HG02798 (cell line): Measurements from ENCODE around the gene CERS3.

Source experiments
- ATAC-seq: cut with Tn5 transposase; IDR thresholded peaks from one replicate; pipeline ENCODE4 v1.9.1; 2021; ENCODE audit warnings: mild to moderate bottlenecking; ENCODE audit not compliant: unreplicated experiment, poor library complexity

The CERS3 gene

GRCh38 chr15:100528833-100529428, at the start of gene CERS3:
Gene CERS3 (minus strand): TSS chr15:100528950. CDS start chr15:100501849, 27,101 bp downstream.
- no peak for ATAC-seq

- no peak for ATAC-seq
Observed at GRCh38 chr15:100573526-100573925, 44.8 kb upstream of the CERS3 start.

GRCh38 chr15:100572362-100572983, 43.7 kb upstream of the CERS3 start:
- no peak for ATAC-seq

GRCh38 chr15:100571592-100572167, 42.9 kb upstream of the CERS3 start:
- ATAC-seq = no peak

GRCh38 chr15:100570735-100571313, 42.1 kb upstream of the CERS3 start:
- no peak for ATAC-seq

GRCh38 chr15:100570275-100570674, 41.5 kb upstream of the CERS3 start:
- ATAC-seq = no peak

- ATAC-seq = no peak
Observed at GRCh38 chr15:100569391-100569790, 40.6 kb upstream of the CERS3 start.

- no peak for ATAC-seq
Observed at GRCh38 chr15:100566850-100567628, 38.3 kb upstream of the CERS3 start.

- ATAC-seq = no peak
Observed at GRCh38 chr15:100565591-100565990, 36.8 kb upstream of the CERS3 start.

GRCh38 chr15:100560323-100560722, 31.6 kb upstream of the CERS3 start:
- ATAC-seq = no peak

GRCh38 chr15:100559330-100559729, 30.6 kb upstream of the CERS3 start:
- no peak for ATAC-seq

GRCh38 chr15:100558771-100559254, 30.1 kb upstream of the CERS3 start:
- ATAC-seq = no peak

GRCh38 chr15:100553468-100553867, 24.7 kb upstream of the CERS3 start:
- ATAC-seq = no peak

GRCh38 chr15:100547961-100548360, 19.2 kb upstream of the CERS3 start:
- ATAC-seq = no peak

GRCh38 chr15:100544946-100545345, 16.2 kb upstream of the CERS3 start:
- no peak for ATAC-seq

GRCh38 chr15:100544338-100544841, 15.6 kb upstream of the CERS3 start:
- no peak for ATAC-seq

- no peak for ATAC-seq
Observed at GRCh38 chr15:100542290-100542689, 13.5 kb upstream of the CERS3 start.

- no peak for ATAC-seq
Observed at GRCh38 chr15:100537331-100537730, 8.6 kb upstream of the CERS3 start.

- no peak for ATAC-seq
Observed at GRCh38 chr15:100536733-100537132, 8.0 kb upstream of the CERS3 start.

GRCh38 chr15:100533886-100534285, 5.1 kb upstream of the CERS3 start:
- no peak for ATAC-seq
